Measurements from ENCODE around the gene UTP14A.

Gene UTP14A

DNA sequence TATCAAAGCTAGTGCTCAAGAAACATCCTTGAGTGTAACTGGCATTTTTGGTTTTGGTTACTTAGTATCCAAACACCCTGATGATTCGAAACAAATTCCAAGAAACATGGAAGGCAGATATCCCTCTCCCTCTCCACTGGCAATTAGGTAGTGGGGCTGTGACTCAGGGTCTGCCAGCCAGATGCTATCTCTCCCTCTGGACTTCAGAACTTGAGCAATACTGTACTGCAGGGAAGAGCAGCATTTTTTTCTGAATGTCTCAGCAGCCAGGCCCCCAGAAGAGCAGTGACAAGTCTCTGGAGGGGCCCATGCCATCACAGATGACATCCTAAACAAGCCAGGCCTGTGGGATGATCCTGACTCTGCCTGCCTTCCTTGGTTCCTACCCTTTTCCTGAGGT, 39.2 kb downstream of the UTP14A start:
- in situ Hi-C loops (cut with MboI; ENCODE audit: low pct_unique_long_range_greater_than_20kb, low sequenced_read_pairs, unreplicated experiment) = no loop called here
- DNase-seq (ENCODE audit: low spot score) = no peak
- TF ChIP-seq, protein P1, sequence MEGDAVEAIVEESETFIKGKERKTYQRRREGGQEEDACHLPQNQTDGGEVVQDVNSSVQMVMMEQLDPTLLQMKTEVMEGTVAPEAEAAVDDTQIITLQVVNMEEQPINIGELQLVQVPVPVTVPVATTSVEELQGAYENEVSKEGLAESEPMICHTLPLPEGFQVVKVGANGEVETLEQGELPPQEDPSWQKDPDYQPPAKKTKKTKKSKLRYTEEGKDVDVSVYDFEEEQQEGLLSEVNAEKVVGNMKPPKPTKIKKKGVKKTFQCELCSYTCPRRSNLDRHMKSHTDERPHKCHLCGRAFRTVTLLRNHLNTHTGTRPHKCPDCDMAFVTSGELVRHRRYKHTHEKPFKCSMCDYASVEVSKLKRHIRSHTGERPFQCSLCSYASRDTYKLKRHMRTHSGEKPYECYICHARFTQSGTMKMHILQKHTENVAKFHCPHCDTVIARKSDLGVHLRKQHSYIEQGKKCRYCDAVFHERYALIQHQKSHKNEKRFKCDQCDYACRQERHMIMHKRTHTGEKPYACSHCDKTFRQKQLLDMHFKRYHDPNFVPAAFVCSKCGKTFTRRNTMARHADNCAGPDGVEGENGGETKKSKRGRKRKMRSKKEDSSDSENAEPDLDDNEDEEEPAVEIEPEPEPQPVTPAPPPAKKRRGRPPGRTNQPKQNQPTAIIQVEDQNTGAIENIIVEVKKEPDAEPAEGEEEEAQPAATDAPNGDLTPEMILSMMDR (IDR thresholded peaks at IDR 0.05; ENCODE audit: extremely low read depth, insufficient read depth, missing control alignments) = no peak

DNA sequence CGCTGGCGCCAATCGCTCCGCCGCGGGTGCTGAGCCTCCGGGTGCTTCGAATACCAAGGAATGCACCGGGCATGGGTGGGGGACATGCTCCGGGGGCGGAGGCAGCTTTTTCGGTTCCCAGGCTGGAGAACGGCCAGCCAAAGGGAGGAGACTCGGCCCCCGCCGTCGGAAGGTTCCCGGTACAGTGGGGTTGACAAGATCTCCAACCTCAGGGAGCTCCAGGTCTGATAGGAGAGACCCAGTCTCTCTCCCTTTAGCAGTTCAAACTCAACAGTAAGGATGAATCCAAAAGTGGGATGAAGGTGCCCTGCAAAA, 47.3 kb downstream of the UTP14A start:
- in situ Hi-C loops (cut with MboI; ENCODE audit: low pct_unique_long_range_greater_than_20kb, low sequenced_read_pairs, unreplicated experiment) = no loop called here
- DNase-seq (ENCODE audit: low spot score) = no peak
- TF ChIP-seq, protein P1 (IDR thresholded peaks at IDR 0.05; ENCODE audit: extremely low read depth, insufficient read depth, missing control alignments) = no peak

DNA sequence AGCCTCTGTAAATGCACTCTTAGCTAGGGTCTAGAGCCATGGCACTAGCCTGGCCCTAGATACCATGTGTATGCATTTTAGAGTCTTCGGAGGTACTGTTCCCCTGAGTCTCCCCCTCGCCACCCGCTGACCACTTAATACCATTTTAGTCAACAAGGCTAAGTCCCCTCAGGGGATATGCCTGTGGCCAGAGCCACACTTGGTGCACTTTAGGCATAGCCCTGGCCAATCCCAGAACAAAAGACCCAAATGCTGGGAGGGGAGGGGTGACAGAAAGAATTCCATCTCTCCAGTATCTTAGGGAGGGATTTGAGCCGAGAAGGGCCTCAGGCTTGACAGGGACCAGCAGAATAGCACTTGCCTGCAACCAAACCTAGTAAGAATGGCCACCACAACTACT, 47.9 kb downstream of the UTP14A start:
- in situ Hi-C loops (cut with MboI; ENCODE audit: low pct_unique_long_range_greater_than_20kb, low sequenced_read_pairs, unreplicated experiment) = no loop called here

DNA sequence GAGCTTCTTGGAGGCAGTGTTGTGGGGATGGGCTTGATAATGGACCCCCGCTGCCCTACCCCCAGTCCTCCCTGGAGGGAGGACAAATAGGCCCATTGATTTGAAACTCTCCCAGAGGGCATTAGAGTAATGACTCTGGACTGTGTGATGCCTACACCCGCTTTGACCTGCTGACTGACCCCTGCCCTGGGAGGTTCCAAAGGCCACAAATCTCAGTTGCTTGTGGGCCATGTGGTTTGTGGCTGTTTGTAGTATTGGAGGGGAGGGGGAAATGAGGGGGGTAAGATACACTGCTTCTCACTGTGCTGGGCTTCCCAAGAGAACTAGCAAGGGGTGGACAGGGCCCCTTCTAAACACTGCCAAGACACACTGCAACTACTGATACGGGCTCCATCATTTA, 48.8 kb downstream of the UTP14A start:
- no peak for DNase-seq (ENCODE audit: low spot score)
- TF ChIP-seq, protein P1 (IDR thresholded peaks at IDR 0.05; ENCODE audit: extremely low read depth, insufficient read depth, missing control alignments) = no peak
- in situ Hi-C loops (cut with MboI; ENCODE audit: low pct_unique_long_range_greater_than_20kb, low sequenced_read_pairs, unreplicated experiment) = no loop called here

More for the DNA sequence above, 47.9 kb downstream of the UTP14A start:
- TF ChIP-seq, protein P1 (IDR thresholded peaks at IDR 0.05; ENCODE audit: extremely low read depth, insufficient read depth, missing control alignments) = no peak
- no peak for DNase-seq (ENCODE audit: low spot score)

DNA sequence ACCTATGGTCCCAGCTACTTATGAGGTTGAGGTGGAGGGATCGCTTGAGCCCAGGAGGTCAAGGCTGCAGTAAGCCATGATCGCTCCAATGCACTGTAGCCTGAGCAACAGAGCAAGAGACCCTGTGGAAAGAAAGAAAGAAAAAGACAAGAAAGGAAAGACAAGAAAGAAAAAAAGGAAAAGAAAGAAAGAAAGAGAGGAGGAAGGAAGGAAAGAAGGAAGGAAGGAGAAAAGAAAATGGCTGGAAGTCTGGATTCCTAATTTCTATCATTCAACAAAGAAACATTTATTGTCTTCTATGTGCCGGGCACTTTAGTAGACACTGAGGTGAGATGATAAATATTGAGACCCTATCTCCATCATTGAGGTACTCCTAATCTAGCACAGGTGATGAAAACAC, 49.7 kb downstream of the UTP14A start:
- in situ Hi-C loops (cut with MboI; ENCODE audit: low pct_unique_long_range_greater_than_20kb, low sequenced_read_pairs, unreplicated experiment) = no loop called here
- TF ChIP-seq, protein P1 (IDR thresholded peaks at IDR 0.05; ENCODE audit: extremely low read depth, insufficient read depth, missing control alignments) = no peak
- no peak for DNase-seq (ENCODE audit: low spot score)

DNA sequence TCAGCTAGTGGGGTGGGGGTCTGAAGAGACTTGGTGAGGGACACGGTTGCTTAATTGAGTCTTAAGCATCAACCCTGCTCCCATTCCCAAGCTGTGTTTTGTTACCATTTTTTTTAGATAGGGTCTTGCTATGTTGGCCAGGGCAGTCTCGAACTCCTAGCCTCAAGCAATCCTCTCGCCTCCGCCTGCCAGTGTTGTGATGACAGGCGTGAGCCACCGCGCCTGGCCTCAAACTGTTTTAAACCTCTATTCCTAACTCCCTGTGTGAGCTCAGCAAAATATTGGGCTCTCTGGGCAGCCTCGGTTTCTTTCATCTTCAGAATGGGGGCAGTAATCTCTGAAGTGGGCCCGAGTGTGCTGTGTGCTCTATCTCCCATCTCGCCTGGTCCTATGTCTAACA, 50.2 kb downstream of the UTP14A start:
- DNase-seq (ENCODE audit: low spot score) = no peak
- in situ Hi-C loops (cut with MboI; ENCODE audit: low pct_unique_long_range_greater_than_20kb, low sequenced_read_pairs, unreplicated experiment) = no loop called here
- TF ChIP-seq, protein P1 (IDR thresholded peaks at IDR 0.05; ENCODE audit: extremely low read depth, insufficient read depth, missing control alignments) = no peak

DNA sequence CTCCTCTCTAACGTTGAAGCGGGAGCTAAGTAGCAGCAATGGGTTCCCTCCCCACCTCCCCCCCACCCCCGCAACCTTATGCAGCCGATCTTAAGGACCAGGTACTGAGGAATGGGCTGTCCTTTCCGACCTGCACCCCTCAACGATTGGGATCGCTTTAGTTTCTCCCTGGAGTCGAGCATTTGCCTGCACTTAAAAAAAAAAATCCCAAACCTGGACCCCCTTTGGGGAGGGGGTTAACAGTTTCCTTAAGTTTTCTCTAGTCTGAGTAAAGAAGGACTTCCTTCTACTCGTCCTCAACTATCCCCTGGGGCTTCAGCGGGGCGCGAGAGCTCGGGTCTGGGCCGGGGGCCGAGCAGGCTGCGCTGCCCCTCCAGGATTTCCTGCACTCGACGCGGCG, 50.8 kb downstream of the UTP14A start:
- TF ChIP-seq, protein P1 (IDR thresholded peaks at IDR 0.05; ENCODE audit: extremely low read depth, insufficient read depth, missing control alignments) = no peak
- in situ Hi-C loops (cut with MboI; ENCODE audit: low pct_unique_long_range_greater_than_20kb, low sequenced_read_pairs, unreplicated experiment) = no loop called here
- no peak for DNase-seq (ENCODE audit: low spot score)
